Left colon (tissue), 2 donors: ENCODE measurements around the gene METRNL. TPM values are rescaled to one million over a fixed set of nuclear protein-coding genes. Genes with fewer than 3 reads are reported as not detected.

Experiments used
- ATAC-seq: fragments of 200-7000 bp; cut with Tn5 transposase; one replicate; pipeline ENCODE4 v1.9.1; 2020; ENCODE audit warnings: mild to moderate bottlenecking, moderate library complexity
- DNase-seq, 2 donors: peaks; one replicate each; pipeline ENCODE4 v3.0.0-alpha.2; 2020
- intact Hi-C, 2 donors: fragments of 100-400 bp; cut with DNase I in 1 of 2; cut with micrococcal nuclease in 1 of 2; formaldehyde crosslinking; loops; one replicate each; pipeline versions ENCODE4 v1.11.2 to v1.14.0; 2022; cut with DNase I, micrococcal nuclease
- total RNA-seq, 2 donors: library from RNA; stranded (reverse); fragmentation: NEBNext Ultra II Directional; extraction: Animal tissue kit (Norgen Biotek cat#: 25700); gene quantifications; one replicate each; pipeline ENCODE4 v1.2.1, GENCODE V29; 2021
- donor health status: DM: no; HTN: no; CAD: no.
- donor health status: DM: yes; HTN: yes; CAD: no.

METRNL gene
- total RNA-seq, 2 donors from 2014 or later: 96.7 to 133 TPM

DNA sequence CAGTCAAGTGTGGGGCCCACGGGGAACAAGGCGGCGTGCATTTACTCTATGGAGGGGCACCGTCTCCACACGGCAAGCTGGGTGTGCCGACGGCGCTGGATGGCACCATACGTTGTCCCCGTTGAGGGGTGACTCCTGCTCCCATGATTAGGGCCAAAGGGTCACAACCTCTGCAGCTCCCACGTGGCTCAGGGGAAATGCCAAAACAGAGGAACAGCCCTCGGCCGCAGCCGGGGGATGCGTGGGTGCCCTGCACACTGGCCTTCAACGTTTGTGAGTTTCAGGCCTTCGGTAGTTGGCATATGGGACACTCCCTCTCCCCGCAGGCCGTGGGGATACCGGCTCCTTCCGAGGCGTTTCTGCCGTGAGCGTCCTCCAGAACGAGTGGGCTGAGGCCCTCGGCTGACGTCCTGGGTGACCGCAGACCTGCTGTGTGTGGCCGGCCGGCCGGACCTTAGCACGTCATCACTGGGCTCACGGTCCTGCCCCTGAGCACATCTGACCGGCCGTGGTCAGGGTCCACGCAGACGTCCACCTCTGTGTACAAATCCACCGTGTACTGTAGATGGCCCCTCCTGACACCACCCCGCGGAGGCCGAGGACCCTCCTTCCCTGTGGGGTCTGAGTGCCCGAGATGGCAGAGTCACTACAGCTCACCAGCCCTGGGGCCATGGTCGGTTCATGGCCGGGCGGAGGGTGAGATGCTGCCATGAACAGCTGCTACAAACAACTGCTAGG is 4.8 kb upstream of the METRNL start:
- ATAC-seq (no peak), DNase-seq (no peak)
- intact Hi-C loops: no loop called here

GRCh38 chr17:83075270-83075880 is 4.0 kb upstream of the METRNL start:
- intact Hi-C loops: no loop called here
- DNase-seq (no peak), ATAC-seq (no peak)

- intact Hi-C loops: no loop called here
- no peak for ATAC-seq
- DNase-seq: no peak
These were observed 2.5 kb upstream of the METRNL start for GRCh38 chr17:83076938-83077337.

DNA sequence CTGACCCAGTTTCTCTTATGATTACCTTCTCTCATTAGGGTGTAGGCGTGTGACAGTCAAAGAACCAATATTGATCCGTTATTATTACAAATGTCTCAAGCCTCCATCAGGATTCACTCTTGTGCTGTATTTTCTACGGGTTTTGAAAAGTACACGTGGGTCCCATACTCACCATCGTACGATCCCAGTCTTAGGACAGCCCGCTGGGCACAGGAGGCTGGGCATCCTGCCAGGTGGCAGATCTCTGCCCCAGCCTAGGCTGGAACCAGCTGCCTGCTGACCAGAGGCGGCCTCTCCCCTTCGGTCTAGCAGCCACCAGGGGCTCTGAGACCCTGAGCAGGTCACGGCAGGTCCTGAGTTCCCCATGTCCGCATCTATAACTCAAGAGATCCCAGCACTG is 2.0 kb upstream of the METRNL start:
- ATAC-seq: no peak
- DNase-seq: no peak
- intact Hi-C loops: no loop called here

- no peak for DNase-seq
- intact Hi-C loops: no loop called here
- ATAC-seq: no peak
These were observed 1.5 kb upstream of the METRNL start for GRCh38 chr17:83077939-83078338.

DNA sequence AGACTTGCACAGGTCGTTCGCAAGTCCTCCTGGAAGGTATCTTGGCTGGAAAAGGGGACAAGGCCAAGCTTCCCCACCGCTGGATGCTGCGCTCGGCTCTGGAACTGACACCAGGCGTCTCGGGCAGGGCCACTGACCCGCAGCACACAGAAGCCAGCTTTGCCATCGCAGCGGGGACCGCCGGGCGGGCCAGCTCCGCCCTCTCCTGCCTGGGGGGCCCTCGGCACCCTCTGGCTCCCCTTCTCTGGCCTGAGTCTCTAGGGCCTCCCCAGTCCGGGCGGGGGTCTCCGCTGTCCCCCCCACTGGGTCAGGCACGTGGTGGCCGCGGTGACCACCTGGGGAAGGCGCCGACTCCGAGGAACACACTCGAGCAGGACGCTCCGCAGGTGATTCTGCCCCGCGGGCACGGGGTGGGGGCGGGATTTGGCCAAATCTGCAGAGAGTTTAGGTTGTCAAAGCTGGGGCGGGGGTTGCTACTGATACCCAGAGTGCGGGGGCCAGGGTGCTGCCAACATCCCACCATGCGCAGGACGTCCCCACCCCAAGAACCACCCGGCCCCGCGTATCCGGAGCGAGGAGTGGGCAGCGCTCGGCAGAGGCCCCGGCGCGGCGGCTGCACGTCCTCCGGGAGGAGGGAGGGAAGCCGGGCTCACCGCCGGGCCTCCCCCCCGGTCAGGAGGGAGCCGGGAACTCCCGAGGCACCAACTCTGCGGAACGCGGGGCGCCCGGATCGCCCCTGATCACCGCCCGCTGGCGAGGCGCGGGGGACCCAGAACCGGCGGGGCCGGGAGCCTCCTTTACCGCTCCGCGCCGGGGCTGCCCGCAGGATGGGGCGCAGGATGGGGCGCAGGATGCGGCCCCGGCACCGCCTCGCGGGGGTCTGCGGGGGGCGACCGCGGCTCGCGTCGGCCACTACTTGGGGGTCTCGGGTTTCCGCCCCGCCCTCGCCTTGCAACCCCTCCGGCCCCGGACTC is 744 bp upstream of the METRNL start:
- DNase-seq (peak in 1 of 2 donors; percentile 49), ATAC-seq (peak; percentile 1)
- intact Hi-C loops: no loop called here

DNA sequence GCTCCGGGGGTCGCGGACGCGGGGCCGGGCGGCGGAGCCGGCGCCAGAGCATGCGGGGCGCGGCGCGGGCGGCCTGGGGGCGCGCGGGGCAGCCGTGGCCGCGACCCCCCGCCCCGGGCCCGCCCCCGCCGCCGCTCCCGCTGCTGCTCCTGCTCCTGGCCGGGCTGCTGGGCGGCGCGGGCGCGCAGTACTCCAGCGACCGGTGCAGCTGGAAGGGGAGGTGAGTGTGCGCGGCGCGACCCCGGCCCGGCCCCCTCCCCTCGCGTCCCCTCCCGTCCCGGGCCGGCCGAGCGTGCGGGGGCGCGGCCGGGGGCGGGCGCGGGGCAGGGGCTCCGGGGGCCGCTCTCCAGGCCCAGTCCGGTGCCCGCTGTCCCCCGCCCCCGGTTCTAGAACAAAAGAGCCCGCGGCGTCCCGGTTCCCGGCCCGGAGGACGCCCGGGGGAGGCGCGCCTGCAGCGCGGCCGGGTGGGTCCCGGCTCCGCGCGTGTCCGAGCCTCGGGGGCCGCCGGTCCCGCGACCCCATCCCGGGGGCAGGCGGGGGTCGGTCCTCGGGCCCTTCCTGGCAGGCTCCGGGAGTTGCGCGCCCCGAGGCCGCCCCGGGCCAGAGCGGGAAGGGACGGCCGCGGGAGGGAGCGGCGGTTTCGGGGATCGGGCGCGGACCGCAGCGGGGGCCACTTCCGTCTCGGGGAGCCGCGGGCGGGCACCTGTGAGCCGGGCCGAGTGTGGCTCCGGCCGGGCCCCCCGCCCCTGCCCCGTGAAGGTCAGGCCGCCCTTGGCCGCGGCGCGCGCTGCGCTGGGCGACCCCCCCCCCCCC is 563 bp downstream of the METRNL start:
- DNase-seq (no peak), ATAC-seq (no peak)
- intact Hi-C loops: no loop called here

GRCh38 chr17:83080579-83080857 is 1.1 kb downstream of the METRNL start:
- intact Hi-C loops: no loop called here
- DNase-seq (no peak), ATAC-seq (no peak)

DNA sequence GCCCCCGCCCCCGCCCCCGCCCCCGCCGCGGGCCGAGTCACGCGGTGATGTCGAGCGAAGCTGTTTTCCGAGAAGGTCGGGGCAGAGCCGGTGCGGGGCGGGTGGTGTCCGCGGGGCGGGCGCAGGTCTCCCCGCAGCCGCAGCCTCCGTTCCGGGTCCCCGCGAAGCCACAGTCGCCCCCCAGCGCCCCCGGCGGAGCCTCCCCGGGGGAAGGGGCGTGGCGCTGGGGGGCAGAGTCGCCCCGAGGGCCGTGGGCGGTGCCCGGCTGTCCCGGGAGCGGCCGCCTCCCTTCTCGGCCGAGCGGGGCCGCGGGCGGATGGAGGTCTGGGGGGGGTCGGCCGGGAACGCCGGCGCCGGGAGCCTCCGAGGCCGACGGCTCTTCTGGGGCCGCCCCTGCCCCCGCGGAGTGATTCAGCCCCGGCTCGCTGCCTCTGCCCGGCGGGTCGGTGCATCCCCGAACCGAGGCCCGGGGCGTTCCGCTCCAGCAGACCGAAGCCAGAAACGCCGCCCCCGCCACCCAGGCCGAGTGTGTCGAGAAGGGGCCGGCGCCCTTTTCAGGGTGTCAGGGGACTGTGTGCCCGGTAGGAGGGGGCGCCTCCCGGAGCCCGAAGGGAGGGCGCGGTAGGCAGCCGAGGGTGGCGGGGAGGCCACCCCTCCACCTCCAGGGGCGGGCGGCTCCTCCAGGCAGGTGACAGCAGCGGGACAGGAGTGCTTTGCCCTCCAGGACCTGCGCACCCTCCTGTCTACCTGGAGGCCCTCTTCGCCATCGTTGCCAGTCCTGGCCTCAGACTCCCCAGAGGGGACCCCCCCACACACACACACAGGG is 1.7 kb downstream of the METRNL start:
- intact Hi-C loops: no loop called here
- ATAC-seq (peak; percentile 40), DNase-seq (peak in 1 of 2 donors; percentile 63)

GRCh38 chr17:83081684-83082201 is 2.3 kb downstream of the METRNL start:
- ATAC-seq: peak; percentile 66
- intact Hi-C loops: no loop called here
- peak; percentile 87 to 91 for DNase-seq

DNA sequence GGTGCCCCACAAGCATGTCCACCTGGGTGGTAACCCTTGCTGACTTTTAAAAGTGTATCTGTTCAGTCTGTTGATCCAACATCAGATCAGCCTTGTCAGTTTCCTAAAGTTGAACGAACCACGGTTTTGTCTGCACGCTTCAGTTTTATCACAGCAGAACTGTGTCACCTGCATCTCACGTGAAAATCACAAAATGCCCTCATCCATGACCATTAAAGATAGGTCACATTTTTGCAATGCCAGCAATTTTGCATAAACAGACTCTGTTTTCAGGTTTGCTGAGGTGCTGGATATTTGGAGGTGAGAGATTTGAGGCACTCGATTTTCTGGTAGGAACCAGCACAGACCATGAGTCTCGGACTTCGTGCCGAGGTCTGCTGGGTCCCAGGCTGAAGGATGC is 3.0 kb downstream of the METRNL start:
- DNase-seq (no peak), ATAC-seq (no peak)
- intact Hi-C loops: no loop called here

GRCh38 chr17:83082909-83083367 is 3.5 kb downstream of the METRNL start:
- ATAC-seq (no peak), DNase-seq (no peak)
- intact Hi-C loops: no loop called here

DNA sequence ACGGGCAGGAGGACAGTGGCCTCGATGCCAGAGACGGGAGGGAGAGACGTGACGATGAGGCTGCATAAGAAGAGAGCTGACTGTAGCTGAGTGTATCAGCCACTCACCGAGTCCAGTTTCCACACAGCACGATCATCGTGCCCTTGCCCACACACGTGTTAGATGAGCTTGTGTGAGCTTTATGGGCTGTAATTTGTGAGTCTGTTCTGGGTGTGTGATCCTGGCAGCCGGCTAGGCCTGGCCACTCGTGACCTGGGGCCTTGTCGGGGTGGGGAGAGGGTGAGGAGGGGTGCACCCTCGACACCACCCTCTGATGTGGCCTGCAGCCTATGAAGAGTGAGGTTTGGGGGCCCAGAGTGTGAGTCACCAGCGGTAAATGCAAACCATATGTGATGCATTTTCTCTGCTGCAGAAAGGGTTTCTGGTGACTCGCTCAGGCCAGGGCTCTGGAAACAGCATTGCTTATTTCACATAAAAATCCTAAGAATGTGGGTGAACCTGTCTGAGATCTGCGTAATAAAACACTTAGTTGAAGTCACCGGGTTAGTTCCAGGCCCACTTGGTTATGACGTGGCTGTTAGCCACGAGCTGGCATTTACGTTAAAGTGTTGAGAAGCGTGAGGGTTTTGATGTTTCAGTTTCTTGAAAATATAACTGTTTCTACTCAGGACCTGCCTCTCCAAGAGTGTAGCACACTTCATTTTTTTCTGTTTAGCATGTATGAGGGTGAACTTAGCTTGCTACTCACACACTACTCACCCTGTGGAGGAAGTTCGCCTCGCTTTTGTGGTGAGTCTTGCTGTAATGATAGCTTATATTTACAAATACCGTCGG is 4.2 kb downstream of the METRNL start:
- intact Hi-C loops: no loop called here
- ATAC-seq: peak; percentile 9
- no peak for DNase-seq

DNA sequence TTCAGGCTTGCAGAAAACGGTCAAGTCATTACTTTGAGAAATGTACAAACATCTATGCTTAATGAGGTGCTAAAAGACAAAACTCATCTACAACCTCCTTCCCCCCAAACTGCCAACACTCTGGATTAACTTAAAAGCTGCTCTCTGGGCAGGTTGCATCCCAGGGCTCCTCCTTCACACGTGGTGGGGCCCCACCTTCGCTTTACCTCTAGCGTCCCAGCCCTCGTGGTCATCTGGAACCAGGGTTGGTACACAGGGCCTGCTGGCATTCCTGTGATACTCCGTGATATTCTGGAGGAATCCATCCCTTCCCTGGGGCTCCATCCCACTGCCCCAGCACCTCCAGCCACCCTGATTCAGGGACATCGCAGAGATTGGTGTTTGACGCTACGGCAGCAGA is 4.8 kb downstream of the METRNL start:
- no peak for DNase-seq
- peak; percentile 5 for ATAC-seq
- intact Hi-C loops: no loop called here

GRCh38 chr17:83084621-83085056 is 5.2 kb downstream of the METRNL start:
- intact Hi-C loops: no loop called here
- ATAC-seq (peak; percentile 56), DNase-seq (peak; percentile 83 to 86)

GRCh38 chr17:83085103-83085502 is 5.7 kb downstream of the METRNL start:
- no peak for ATAC-seq
- intact Hi-C loops: no loop called here
- no peak for DNase-seq
